Fibroblast of skin of back (primary cell): ENCODE results near the gene C2orf66. TPM values are rescaled to one million over a fixed set of nuclear protein-coding genes. Genes with fewer than 3 reads are reported as not detected.

Experiments
- DNase-seq: peaks from one replicate; pipeline ENCODE4 v3.0.0-alpha.2; 2013
- polyA plus RNA-seq, 2 experiments: library from polyadenylated mRNA; unstranded; fragments of 120-200 nt; gene quantifications; one replicate each; pipeline ENCODE4 v1.2.1, GENCODE V29; 2013; ENCODE audit not compliant: insufficient read length in 2 of 2

The C2orf66 gene
- 0.12 TPM for polyA plus RNA-seq (2013, experiment 1 of 2; ENCODE audit: insufficient read length)
- polyA plus RNA-seq (2013, experiment 2 of 2; ENCODE audit: insufficient read length), result not detected

- no peak for DNase-seq
Observed at GRCh38 chr2:196809260-196809659, at the start of gene C2orf66. Gene C2orf66, minus strand, starts transcription at chr2:196809355. Its CDS starts 19 bp downstream, at chr2:196809336.

GRCh38 chr2:196854629-196855028, 45.5 kb upstream of the C2orf66 start:
- DNase-seq, result no peak

GRCh38 chr2:196853301-196854087, 44.3 kb upstream of the C2orf66 start:
- DNase-seq, result no peak

GRCh38 chr2:196851088-196851487, 41.9 kb upstream of the C2orf66 start:
- no peak for DNase-seq

GRCh38 chr2:196849895-196850294, 40.7 kb upstream of the C2orf66 start:
- DNase-seq, result peak; percentile 44

- no peak for DNase-seq
Observed at GRCh38 chr2:196846295-196846694, 37.1 kb upstream of the C2orf66 start.

- DNase-seq, result no peak
Observed at GRCh38 chr2:196845371-196845770, 36.2 kb upstream of the C2orf66 start.

- no peak for DNase-seq
Observed at GRCh38 chr2:196840171-196840570, 31.0 kb upstream of the C2orf66 start.

- DNase-seq, result no peak
Observed at GRCh38 chr2:196839574-196839973, 30.4 kb upstream of the C2orf66 start.

GRCh38 chr2:196836440-196836839, 27.3 kb upstream of the C2orf66 start:
- peak; percentile 38 for DNase-seq

- no peak for DNase-seq
Observed at GRCh38 chr2:196830701-196831100, 21.5 kb upstream of the C2orf66 start.

- DNase-seq, result no peak
Observed at GRCh38 chr2:196827356-196827755, 18.2 kb upstream of the C2orf66 start.

GRCh38 chr2:196823750-196824522, 14.8 kb upstream of the C2orf66 start:
- DNase-seq, result peak; percentile 91

GRCh38 chr2:196821195-196821594, 12.0 kb upstream of the C2orf66 start:
- DNase-seq, result peak; percentile 47

- DNase-seq, result no peak
Observed at GRCh38 chr2:196808083-196808665, 981 bp downstream of the C2orf66 start.

- peak; percentile 50 for DNase-seq
Observed at GRCh38 chr2:196804381-196804780, 4.8 kb downstream of the C2orf66 start.

- no peak for DNase-seq
Observed at GRCh38 chr2:196802401-196802800, 6.8 kb downstream of the C2orf66 start.

- DNase-seq, result peak; percentile 31
Observed at GRCh38 chr2:196801674-196802261, 7.4 kb downstream of the C2orf66 start.

GRCh38 chr2:196798980-196799379, 10.2 kb downstream of the C2orf66 start:
- DNase-seq, result peak; percentile 12

- DNase-seq, result no peak
Observed at GRCh38 chr2:196792865-196793264, 16.3 kb downstream of the C2orf66 start.

- DNase-seq, result peak; percentile 61
Observed at GRCh38 chr2:196783431-196784094, 25.6 kb downstream of the C2orf66 start.

- no peak for DNase-seq
Observed at GRCh38 chr2:196767101-196767500, 42.1 kb downstream of the C2orf66 start.
